ENCODE results near the gene SUGP1. TPM values are rescaled to one million over a fixed set of nuclear protein-coding genes. Genes with fewer than 3 reads are reported as not detected.
"Not testable (repeated sequence)": the region's sequence is repeated elsewhere in the genome, so short reads cannot be mapped to it uniquely, and the experiment has no call there.

Gene SUGP1
- total RNA-seq, 1 donor: 27.1 TPM

GRCh38 chr19:19256072-19256969 is 64.0 kb downstream of the SUGP1 start:
- no peaks in the 10 kb centered on the region for H4K20me1 ChIP-seq (ENCODE audit: insufficient read depth, low read length)
- H2AFZ ChIP-seq (ENCODE audit: low read length): no peak overlapping the region
- H3K4me3 ChIP-seq (ENCODE audit: insufficient read depth, low read length): no peak overlapping the region
- no peaks in the 10 kb centered on the region for H3K4me1 ChIP-seq (ENCODE audit: insufficient read depth, low read length)
- no peaks in the 10 kb centered on the region for H3K9me3 ChIP-seq (ENCODE audit: low read depth, low read length)
- peaks cover 18% of the 10 kb centered on the region for H3K27me3 ChIP-seq (ENCODE audit: insufficient read depth, low read length)
- peak; percentile 82 for DNase-seq (ENCODE audit: insufficient read length, low spot score, missing footprints)
- TF ChIP-seq CTCF (IDR thresholded peaks at IDR 0.05; ENCODE audit: extremely low read depth, low read depth, low read length): no peak
- no peaks in the 10 kb centered on the region for H3K36me3 ChIP-seq (ENCODE audit: insufficient read depth, low read length)
- no peak overlapping the region for H3K4me2 ChIP-seq (ENCODE audit: insufficient read depth, low read length)
- H3K27ac ChIP-seq (ENCODE audit: low read depth, low read length): no peak overlapping the region
- no peaks in the 10 kb centered on the region for H3K79me2 ChIP-seq (ENCODE audit: insufficient read depth, low read length)

DNA sequence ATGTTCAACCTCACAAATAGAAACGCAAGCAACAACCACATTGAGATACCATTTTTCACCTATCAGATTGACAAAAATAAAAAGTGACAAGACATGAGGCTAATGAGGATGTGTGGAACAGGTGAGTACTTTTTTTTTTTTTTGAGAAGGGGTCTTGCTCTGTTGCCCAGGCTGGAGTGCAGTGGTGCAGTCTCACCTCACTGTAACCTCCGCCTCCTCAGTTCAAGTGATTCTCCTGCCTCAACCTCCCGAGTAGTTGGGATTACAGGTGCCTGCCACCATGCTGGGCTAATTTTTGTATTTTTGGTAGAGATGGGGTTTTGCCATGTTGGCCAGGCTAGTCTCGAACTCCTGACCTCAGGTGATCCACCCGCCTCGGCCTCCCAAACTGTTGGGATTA is 66.9 kb downstream of the SUGP1 start:
- not testable (repeated sequence) for H3K4me3 ChIP-seq (ENCODE audit: insufficient read depth, low read length); H3K9me3 ChIP-seq (ENCODE audit: low read depth, low read length); H3K27ac ChIP-seq (ENCODE audit: low read depth, low read length); H3K79me2 ChIP-seq (ENCODE audit: insufficient read depth, low read length); H4K20me1 ChIP-seq (ENCODE audit: insufficient read depth, low read length); H3K36me3 ChIP-seq (ENCODE audit: insufficient read depth, low read length); H2AFZ ChIP-seq (ENCODE audit: low read length); DNase-seq (ENCODE audit: insufficient read length, low spot score, missing footprints); H3K4me1 ChIP-seq (ENCODE audit: insufficient read depth, low read length); H3K4me2 ChIP-seq (ENCODE audit: insufficient read depth, low read length)
- H3K27me3 ChIP-seq (ENCODE audit: insufficient read depth, low read length): peaks cover 18% of the 10 kb centered on the region

DNA sequence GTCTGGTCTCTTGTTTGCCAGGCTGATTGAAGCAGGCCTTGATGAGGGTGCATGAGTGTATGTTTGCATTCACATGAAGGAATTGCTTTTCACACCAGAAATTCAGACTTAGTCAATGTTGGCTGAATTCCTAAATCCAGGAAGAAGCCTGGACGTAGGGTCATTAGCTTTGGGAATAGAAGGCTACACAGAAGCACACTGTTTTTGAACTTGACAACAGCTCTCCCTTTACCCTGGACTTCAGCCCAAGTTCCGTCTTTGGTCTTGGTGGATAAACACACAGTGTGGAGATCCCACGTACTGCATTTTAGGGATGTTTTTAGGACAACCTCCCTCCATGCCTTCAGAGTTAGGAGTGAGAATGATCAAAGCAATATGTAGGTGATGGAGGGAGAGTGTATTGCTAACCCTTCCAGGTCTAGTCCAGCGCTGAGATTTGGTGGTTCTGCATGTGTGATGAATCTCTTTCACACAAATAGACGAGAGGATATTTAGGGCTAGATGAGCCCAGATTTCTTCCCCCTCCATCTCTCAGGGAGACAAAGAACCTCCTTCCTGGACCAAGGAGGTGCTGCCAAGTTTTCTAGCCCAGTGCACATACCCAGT is 70.0 kb downstream of the SUGP1 start:
- H3K79me2 ChIP-seq (ENCODE audit: insufficient read depth, low read length): no peaks in the 10 kb centered on the region
- no peak overlapping the region for H3K4me3 ChIP-seq (ENCODE audit: insufficient read depth, low read length)
- H4K20me1 ChIP-seq (ENCODE audit: insufficient read depth, low read length): no peaks in the 10 kb centered on the region
- no peaks in the 10 kb centered on the region for H3K4me1 ChIP-seq (ENCODE audit: insufficient read depth, low read length)
- no peak overlapping the region for H3K4me2 ChIP-seq (ENCODE audit: insufficient read depth, low read length)
- H3K27ac ChIP-seq (ENCODE audit: low read depth, low read length): no peak overlapping the region
- no peaks in the 10 kb centered on the region for H3K36me3 ChIP-seq (ENCODE audit: insufficient read depth, low read length)
- H3K27me3 ChIP-seq (ENCODE audit: insufficient read depth, low read length): peaks cover 15% of the 10 kb centered on the region
- TF ChIP-seq CTCF (IDR thresholded peaks at IDR 0.05; ENCODE audit: extremely low read depth, low read depth, low read length): no peak
- peak; percentile 1 for DNase-seq (ENCODE audit: insufficient read length, low spot score, missing footprints)
- no peak overlapping the region for H2AFZ ChIP-seq (ENCODE audit: low read length)
- no peaks in the 10 kb centered on the region for H3K9me3 ChIP-seq (ENCODE audit: low read depth, low read length)

GRCh38 chr19:19240476-19240875 is 79.8 kb downstream of the SUGP1 start:
- Histone ChIP-seq H3K36me3 (ENCODE audit: insufficient read depth, low read length) (no peaks in the 10 kb centered on the region), H3K4me1 (ENCODE audit: insufficient read depth, low read length) (no peaks in the 10 kb centered on the region), H4K20me1 (ENCODE audit: insufficient read depth, low read length) (no peaks in the 10 kb centered on the region), H2AFZ (ENCODE audit: low read length) (no peak overlapping the region), H3K9me3 (ENCODE audit: low read depth, low read length) (no peaks in the 10 kb centered on the region), H3K27me3 (ENCODE audit: insufficient read depth, low read length) (no peaks in the 10 kb centered on the region), H3K27ac (ENCODE audit: low read depth, low read length) (no peak overlapping the region), H3K79me2 (ENCODE audit: insufficient read depth, low read length) (no peaks in the 10 kb centered on the region), H3K4me2 (ENCODE audit: insufficient read depth, low read length) (no peak overlapping the region), H3K4me3 (ENCODE audit: insufficient read depth, low read length) (no peak overlapping the region)
- no peak for TF ChIP-seq CTCF (IDR thresholded peaks at IDR 0.05; ENCODE audit: extremely low read depth, low read depth, low read length)
- DNase-seq (ENCODE audit: insufficient read length, low spot score, missing footprints): no peak

Measured in osteoblast (primary cell).